ENCODE results near the gene CACTIN.

DNA sequence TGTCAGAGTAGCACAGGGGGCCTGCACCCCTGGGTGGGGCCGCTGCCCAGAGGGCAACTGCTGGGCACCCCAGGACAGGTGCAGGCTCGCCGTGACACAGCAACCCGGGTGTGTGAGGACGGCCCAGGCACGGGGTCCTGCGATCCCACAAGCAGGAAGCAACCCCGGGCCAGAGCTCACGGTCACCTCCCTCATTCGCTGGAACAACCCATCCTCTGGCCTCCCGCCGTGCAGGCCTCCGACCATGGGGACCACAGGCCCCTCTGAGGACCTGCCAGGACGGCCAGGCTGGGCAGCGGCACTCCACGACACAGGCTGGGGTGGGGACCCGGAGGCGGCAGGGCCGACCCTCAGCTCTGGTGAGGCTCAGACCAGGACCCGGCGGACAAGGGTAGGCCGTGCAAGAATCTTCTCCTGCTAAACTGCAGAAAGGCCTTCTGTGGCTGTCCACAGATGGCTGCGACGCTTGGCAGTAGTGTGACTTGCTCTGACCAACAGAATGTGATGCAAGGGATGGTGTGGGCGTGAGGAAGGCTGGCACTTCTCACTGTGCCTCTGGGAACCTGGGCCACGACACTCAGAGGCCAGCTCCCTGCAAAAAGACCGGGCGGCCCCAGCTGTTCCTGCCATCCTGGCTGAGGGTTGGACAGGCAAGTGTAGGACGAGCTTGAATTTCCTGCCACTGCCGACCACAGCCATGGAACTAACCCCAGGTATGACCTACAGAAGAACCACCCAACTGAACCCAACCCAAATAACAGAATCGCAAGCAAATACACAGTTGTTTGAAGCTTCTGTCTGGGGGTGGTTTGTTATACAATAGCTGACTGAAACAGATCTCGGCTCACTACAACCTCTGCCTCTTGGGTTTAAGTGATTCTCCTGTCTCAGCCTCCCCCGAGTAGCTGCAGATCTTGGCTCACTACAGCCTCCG, 47.2 kb upstream of the CACTIN start:
- TF ChIP-seq, protein P1, sequence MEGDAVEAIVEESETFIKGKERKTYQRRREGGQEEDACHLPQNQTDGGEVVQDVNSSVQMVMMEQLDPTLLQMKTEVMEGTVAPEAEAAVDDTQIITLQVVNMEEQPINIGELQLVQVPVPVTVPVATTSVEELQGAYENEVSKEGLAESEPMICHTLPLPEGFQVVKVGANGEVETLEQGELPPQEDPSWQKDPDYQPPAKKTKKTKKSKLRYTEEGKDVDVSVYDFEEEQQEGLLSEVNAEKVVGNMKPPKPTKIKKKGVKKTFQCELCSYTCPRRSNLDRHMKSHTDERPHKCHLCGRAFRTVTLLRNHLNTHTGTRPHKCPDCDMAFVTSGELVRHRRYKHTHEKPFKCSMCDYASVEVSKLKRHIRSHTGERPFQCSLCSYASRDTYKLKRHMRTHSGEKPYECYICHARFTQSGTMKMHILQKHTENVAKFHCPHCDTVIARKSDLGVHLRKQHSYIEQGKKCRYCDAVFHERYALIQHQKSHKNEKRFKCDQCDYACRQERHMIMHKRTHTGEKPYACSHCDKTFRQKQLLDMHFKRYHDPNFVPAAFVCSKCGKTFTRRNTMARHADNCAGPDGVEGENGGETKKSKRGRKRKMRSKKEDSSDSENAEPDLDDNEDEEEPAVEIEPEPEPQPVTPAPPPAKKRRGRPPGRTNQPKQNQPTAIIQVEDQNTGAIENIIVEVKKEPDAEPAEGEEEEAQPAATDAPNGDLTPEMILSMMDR (IDR thresholded peaks at IDR 0.05) = no peak
- TF ChIP-seq POLR2AphosphoS5 (IDR thresholded peaks at IDR 0.05) = no peak

All from suprapubic skin (tissue), 3 donors.